SK-N-SH treated with all-trans-retinoic acid at 6 μM for 48 hours (cell line): ENCODE results near the gene ABITRAM.
A peak's percentile ranks its signal among the peaks of the same experiment; 100 is the strongest.

ENCODE experiments used
- ATAC-seq: fragments of 200-7000 bp; cut with Tn5 transposase; 3 replicates; pipeline ENCODE4 v1.9.1; 2020; ENCODE audit warnings: mild to moderate bottlenecking, moderate library complexity
- ARNTL ChIP-seq: fragments of 450-650 bp; formaldehyde crosslinking; IDR thresholded peaks from 2 replicates; pipeline ENCODE4 v1.5.0; 2020; ENCODE audit warnings: low read depth, mild to moderate bottlenecking, moderate library complexity, borderline replicate concordance
- BACH2 ChIP-seq: fragments of 250-450 bp; sonication (Bioruptor Pico); IDR thresholded peaks from 2 replicates; pipeline ENCODE4 v1.9.0; 2021; ENCODE audit warnings: mild to moderate bottlenecking, borderline replicate concordance
- CSDC2 ChIP-seq: fragments of 250-450 bp; sonication (Bioruptor Pico); IDR thresholded peaks from 2 replicates; pipeline ENCODE4 v1.5.0; 2020; ENCODE audit warnings: mild to moderate bottlenecking, moderate library complexity
- ESRRG ChIP-seq: fragments of 250-450 bp; sonication (Bioruptor Pico); IDR thresholded peaks from 2 replicates; pipeline ENCODE4 v1.6.1; 2021; ENCODE audit warnings: mild to moderate bottlenecking
- GLIS3 ChIP-seq: fragments of 250-450 bp; sonication (Bioruptor Pico); IDR thresholded peaks from 2 replicates; pipeline ENCODE4 v1.5.0; 2020; ENCODE audit warnings: mild to moderate bottlenecking, moderate library complexity
- ISL1 ChIP-seq: fragments of 250-450 bp; sonication (Bioruptor Pico); IDR thresholded peaks from 2 replicates; pipeline ENCODE4 v2.1.2; 2022; ENCODE audit warnings: mild to moderate bottlenecking, moderate library complexity
- OSR1 ChIP-seq: fragments of 250-450 bp; sonication (Bioruptor Pico); IDR thresholded peaks from 2 replicates; pipeline ENCODE4 v1.8.0; 2022; ENCODE audit warnings: moderate library complexity, mild to moderate bottlenecking, inconsistent platforms
- PPARA ChIP-seq: fragments of 250-450 bp; sonication (Bioruptor Pico); IDR thresholded peaks from 2 replicates; pipeline ENCODE4 v1.5.0; 2020; ENCODE audit warnings: mild to moderate bottlenecking, borderline replicate concordance
- RARB ChIP-seq: fragments of 250-450 bp; sonication (Bioruptor Pico); IDR thresholded peaks from 2 replicates; pipeline ENCODE4 v1.8.0; 2021; ENCODE audit warnings: mild to moderate bottlenecking, moderate library complexity
- SNAI2 ChIP-seq: fragments of 250-450 bp; sonication (Bioruptor Pico); IDR thresholded peaks from 2 replicates; pipeline ENCODE4 v1.5.0; 2020; ENCODE audit warnings: mild to moderate bottlenecking, moderate library complexity
- TCF4 ChIP-seq: fragments of 250-450 bp; sonication (Bioruptor Pico); IDR thresholded peaks from 2 replicates; pipeline ENCODE4 v1.8.0; 2021; ENCODE audit warnings: mild to moderate bottlenecking, moderate library complexity, borderline replicate concordance
- TOX ChIP-seq: fragments of 250-450 bp; sonication (Bioruptor Pico); IDR thresholded peaks from 2 replicates; pipeline ENCODE4 v1.8.0; 2021; ENCODE audit warnings: mild to moderate bottlenecking, moderate library complexity, borderline replicate concordance
- ZFP3 ChIP-seq: fragments of 250-450 bp; sonication (Bioruptor Pico); IDR thresholded peaks from 2 replicates; pipeline ENCODE4 v1.5.0; 2020; ENCODE audit warnings: mild to moderate bottlenecking, moderate library complexity
- ZFP30 ChIP-seq: fragments of 450-650 bp; formaldehyde crosslinking; IDR thresholded peaks from 2 replicates; pipeline ENCODE4 v1.5.0; 2022; ENCODE audit warnings: mild to moderate bottlenecking, moderate library complexity
- ZNF565 ChIP-seq: fragments of 450-650 bp; formaldehyde crosslinking; conservative IDR thresholded peaks from 2 replicates; pipeline ENCODE4 v1.5.0; 2020; ENCODE audit warnings: low read depth, mild to moderate bottlenecking, moderate library complexity
- ZNF70 ChIP-seq: fragments of 450-650 bp; formaldehyde crosslinking; IDR thresholded peaks from 2 replicates; pipeline ENCODE4 v1.5.0; 2020; ENCODE audit warnings: mild to moderate bottlenecking, moderate library complexity
- ZNF8 ChIP-seq: fragments of 450-650 bp; formaldehyde crosslinking; IDR thresholded peaks from 2 replicates; pipeline ENCODE4 v1.5.0; 2020; ENCODE audit warnings: mild to moderate bottlenecking, moderate library complexity
- TF ChIP-seq, protein P1 (sequence below): fragments of 250-450 bp; sonication (Bioruptor Pico); IDR thresholded peaks from 2 replicates; pipeline ENCODE4 v1.5.1; 2021; ENCODE audit warnings: mild to moderate bottlenecking, moderate library complexity
- TF ChIP-seq, protein P2 (sequence below): fragments of 250-450 bp; sonication (Bioruptor Pico); IDR thresholded peaks from 2 replicates; pipeline ENCODE4 v1.8.0; 2020; ENCODE audit warnings: mild to moderate bottlenecking, moderate library complexity, borderline replicate concordance
- TF ChIP-seq, protein P3 (sequence below): fragments of 250-450 bp; sonication (Bioruptor Pico); IDR thresholded peaks from 2 replicates; pipeline ENCODE4 v1.5.0; 2020; ENCODE audit warnings: mild to moderate bottlenecking, moderate library complexity
- TF ChIP-seq, protein P4 (sequence below): fragments of 250-450 bp; sonication (Bioruptor Pico); IDR thresholded peaks from 2 replicates; pipeline ENCODE4 v1.8.0; 2021; ENCODE audit warnings: low read depth, mild to moderate bottlenecking, moderate library complexity, borderline replicate concordance

ABITRAM gene, protein sequence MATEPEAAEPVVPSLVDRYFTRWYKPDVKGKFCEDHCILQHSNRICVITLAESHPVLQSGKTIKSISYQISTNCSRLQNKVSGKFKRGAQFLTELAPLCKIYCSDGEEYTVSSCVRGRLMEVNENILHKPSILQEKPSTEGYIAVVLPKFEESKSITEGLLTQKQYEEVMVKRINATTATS

DNA sequence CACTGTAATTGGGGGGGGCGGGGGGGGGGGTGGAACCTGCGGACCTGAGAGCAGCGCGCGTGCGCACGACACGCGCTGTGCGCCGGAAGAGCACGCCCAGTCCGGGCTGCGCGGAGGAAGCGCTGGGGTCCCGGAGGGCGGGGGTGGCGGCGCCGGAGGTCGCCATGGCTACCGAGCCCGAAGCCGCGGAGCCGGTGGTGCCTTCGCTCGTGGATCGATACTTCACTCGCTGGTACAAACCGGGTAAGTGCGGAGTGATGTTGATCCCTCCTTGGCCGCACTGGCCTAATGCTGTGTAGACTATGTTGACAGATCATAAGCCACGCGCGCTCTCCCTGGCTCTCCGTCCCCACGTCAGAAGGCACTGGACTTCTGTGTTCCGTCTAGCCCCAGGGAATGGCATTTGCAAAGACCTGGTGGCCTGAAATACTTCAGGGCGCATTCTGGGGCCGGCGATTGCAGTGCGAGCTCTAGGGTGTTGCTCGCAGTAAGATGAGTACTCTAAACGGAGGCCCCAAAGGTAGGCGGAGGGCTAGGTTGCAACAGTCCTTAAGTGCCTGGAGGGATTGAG is at the start of gene ABITRAM:
Gene ABITRAM, plus strand, starts transcription at position 78 of the 571 bp plus-strand sequence. Its CDS starts 87 bp downstream, at position 165.
- ATAC-seq = peak; percentile 86
- no peak for TF ChIP-seq OSR1 (CRISPR knock-in tag)
- TF ChIP-seq TOX = no peak
- no peak for TF ChIP-seq CSDC2 (CRISPR knock-in tag)
- TF ChIP-seq GLIS3 (CRISPR knock-in tag) = no peak
- TF ChIP-seq, protein P1, sequence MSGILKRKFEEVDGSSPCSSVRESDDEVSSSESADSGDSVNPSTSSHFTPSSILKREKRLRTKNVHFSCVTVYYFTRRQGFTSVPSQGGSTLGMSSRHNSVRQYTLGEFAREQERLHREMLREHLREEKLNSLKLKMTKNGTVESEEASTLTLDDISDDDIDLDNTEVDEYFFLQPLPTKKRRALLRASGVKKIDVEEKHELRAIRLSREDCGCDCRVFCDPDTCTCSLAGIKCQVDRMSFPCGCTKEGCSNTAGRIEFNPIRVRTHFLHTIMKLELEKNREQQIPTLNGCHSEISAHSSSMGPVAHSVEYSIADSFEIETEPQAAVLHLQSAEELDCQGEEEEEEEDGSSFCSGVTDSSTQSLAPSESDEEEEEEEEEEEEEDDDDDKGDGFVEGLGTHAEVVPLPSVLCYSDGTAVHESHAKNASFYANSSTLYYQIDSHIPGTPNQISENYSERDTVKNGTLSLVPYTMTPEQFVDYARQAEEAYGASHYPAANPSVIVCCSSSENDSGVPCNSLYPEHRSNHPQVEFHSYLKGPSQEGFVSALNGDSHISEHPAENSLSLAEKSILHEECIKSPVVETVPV = no peak
- TF ChIP-seq ZFP30 (CRISPR knock-in tag) = no peak
- no peak for TF ChIP-seq ISL1
- TF ChIP-seq, protein P2, sequence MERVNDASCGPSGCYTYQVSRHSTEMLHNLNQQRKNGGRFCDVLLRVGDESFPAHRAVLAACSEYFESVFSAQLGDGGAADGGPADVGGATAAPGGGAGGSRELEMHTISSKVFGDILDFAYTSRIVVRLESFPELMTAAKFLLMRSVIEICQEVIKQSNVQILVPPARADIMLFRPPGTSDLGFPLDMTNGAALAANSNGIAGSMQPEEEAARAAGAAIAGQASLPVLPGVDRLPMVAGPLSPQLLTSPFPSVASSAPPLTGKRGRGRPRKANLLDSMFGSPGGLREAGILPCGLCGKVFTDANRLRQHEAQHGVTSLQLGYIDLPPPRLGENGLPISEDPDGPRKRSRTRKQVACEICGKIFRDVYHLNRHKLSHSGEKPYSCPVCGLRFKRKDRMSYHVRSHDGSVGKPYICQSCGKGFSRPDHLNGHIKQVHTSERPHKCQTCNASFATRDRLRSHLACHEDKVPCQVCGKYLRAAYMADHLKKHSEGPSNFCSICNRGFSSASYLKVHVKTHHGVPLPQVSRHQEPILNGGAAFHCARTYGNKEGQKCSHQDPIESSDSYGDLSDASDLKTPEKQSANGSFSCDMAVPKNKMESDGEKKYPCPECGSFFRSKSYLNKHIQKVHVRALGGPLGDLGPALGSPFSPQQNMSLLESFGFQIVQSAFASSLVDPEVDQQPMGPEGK (CRISPR knock-in tag) = no peak
- no peak for TF ChIP-seq ZNF565 (CRISPR knock-in tag)
- TF ChIP-seq, protein P3, sequence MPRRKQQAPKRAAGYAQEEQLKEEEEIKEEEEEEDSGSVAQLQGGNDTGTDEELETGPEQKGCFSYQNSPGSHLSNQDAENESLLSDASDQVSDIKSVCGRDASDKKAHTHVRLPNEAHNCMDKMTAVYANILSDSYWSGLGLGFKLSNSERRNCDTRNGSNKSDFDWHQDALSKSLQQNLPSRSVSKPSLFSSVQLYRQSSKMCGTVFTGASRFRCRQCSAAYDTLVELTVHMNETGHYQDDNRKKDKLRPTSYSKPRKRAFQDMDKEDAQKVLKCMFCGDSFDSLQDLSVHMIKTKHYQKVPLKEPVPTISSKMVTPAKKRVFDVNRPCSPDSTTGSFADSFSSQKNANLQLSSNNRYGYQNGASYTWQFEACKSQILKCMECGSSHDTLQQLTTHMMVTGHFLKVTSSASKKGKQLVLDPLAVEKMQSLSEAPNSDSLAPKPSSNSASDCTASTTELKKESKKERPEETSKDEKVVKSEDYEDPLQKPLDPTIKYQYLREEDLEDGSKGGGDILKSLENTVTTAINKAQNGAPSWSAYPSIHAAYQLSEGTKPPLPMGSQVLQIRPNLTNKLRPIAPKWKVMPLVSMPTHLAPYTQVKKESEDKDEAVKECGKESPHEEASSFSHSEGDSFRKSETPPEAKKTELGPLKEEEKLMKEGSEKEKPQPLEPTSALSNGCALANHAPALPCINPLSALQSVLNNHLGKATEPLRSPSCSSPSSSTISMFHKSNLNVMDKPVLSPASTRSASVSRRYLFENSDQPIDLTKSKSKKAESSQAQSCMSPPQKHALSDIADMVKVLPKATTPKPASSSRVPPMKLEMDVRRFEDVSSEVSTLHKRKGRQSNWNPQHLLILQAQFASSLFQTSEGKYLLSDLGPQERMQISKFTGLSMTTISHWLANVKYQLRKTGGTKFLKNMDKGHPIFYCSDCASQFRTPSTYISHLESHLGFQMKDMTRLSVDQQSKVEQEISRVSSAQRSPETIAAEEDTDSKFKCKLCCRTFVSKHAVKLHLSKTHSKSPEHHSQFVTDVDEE (CRISPR knock-in tag) = no peak
- TF ChIP-seq ZNF8 (CRISPR knock-in tag) = no peak
- TF ChIP-seq SNAI2 (CRISPR knock-in tag) = no peak
- no peak for TF ChIP-seq RARB (CRISPR knock-in tag)
- no peak for TF ChIP-seq ZFP3 (CRISPR knock-in tag)
- no peak for TF ChIP-seq TCF4 (CRISPR knock-in tag)
- TF ChIP-seq PPARA (CRISPR knock-in tag) = no peak
- no peak for TF ChIP-seq ARNTL (CRISPR knock-in tag)

DNA sequence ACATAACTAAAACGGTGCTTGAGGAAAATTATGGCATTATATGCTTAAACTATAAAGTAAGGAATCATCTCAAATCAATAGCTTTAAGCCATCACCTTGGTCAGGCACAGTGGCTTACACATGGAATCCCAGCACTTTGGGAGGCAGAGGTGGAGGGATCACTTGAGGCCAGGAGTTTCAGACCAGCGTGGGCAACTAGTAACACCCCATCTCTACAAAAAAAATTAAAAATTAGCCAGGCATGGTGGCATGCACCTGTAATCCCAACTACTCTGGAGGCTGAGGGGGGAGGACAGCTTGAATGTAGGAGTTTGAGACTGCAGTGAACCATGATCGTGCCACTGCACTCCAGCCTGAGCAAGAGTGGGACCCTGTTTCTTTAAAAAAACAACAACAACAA is 49.5 kb upstream of the ABITRAM start:
- ATAC-seq = no peak
- TF ChIP-seq ZNF70 (CRISPR knock-in tag) (no peak), ARNTL (CRISPR knock-in tag) (no peak), OSR1 (CRISPR knock-in tag) (no peak), TCF4 (CRISPR knock-in tag) (no peak), GLIS3 (CRISPR knock-in tag) (no peak), PPARA (CRISPR knock-in tag) (no peak), ISL1 (no peak), TOX (no peak), ESRRG (CRISPR knock-in tag) (no peak), ZFP30 (CRISPR knock-in tag) (no peak), SNAI2 (CRISPR knock-in tag) (no peak), ZNF8 (CRISPR knock-in tag) (no peak), BACH2 (no peak), ZNF565 (CRISPR knock-in tag) (no peak)
- TF ChIP-seq, protein P2 (CRISPR knock-in tag) = no peak
- TF ChIP-seq, protein P1 = no peak
- TF ChIP-seq, protein P4, sequence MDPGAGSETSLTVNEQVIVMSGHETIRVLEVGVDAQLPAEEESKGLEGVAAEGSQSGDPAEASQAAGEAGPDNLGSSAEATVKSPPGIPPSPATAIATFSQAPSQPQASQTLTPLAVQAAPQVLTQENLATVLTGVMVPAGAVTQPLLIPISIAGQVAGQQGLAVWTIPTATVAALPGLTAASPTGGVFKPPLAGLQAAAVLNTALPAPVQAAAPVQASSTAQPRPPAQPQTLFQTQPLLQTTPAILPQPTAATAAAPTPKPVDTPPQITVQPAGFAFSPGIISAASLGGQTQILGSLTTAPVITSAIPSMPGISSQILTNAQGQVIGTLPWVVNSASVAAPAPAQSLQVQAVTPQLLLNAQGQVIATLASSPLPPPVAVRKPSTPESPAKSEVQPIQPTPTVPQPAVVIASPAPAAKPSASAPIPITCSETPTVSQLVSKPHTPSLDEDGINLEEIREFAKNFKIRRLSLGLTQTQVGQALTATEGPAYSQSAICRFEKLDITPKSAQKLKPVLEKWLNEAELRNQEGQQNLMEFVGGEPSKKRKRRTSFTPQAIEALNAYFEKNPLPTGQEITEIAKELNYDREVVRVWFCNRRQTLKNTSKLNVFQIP = no peak
